Fibroblast of lung (primary cell): ENCODE measurements around the gene DIAPH3.

Experiments used
- EZH2 ChIP-seq: IDR thresholded peaks from 2 replicates; pipeline ENCODE4 v1.5.1; 2012; ENCODE audit warnings: low read length, control low read depth, mild to moderate bottlenecking; ENCODE audit errors: missing control alignments
- TF ChIP-seq, protein P1 (sequence below), 2 donors: IDR thresholded peaks in 1 of 2; conservative IDR thresholded peaks in 1 of 2; 1 replicate in 1 of 2; 2 replicates in 1 of 2; pipeline ENCODE4 v1.5.1; 2011 to 2012; ENCODE audit warnings: low read length in 2 of 2, control low read depth in 1 of 2, inconsistent platforms in 1 of 2, low read depth in 1 of 2, mild to moderate bottlenecking in 1 of 2

DNA sequence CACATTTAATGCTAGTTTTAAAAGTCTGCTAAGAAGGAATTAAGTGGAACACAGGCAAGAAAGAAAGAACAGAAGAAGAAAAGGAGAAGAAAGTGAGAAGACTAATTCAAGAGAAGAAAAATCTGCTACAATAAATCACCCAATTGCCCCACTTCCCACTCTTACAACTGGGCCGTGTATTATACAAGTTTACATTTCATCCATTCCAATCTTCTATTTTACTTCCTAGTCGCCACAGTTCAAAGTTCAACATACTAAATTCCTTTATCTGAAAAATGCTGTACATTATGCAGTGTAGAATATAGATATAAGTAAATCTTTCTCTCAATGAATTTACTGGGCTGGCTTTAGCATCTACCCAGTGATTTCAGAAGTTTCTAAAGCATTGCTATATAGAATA is 328.2 kb downstream of the DIAPH3 start:
- TF ChIP-seq, protein P1, sequence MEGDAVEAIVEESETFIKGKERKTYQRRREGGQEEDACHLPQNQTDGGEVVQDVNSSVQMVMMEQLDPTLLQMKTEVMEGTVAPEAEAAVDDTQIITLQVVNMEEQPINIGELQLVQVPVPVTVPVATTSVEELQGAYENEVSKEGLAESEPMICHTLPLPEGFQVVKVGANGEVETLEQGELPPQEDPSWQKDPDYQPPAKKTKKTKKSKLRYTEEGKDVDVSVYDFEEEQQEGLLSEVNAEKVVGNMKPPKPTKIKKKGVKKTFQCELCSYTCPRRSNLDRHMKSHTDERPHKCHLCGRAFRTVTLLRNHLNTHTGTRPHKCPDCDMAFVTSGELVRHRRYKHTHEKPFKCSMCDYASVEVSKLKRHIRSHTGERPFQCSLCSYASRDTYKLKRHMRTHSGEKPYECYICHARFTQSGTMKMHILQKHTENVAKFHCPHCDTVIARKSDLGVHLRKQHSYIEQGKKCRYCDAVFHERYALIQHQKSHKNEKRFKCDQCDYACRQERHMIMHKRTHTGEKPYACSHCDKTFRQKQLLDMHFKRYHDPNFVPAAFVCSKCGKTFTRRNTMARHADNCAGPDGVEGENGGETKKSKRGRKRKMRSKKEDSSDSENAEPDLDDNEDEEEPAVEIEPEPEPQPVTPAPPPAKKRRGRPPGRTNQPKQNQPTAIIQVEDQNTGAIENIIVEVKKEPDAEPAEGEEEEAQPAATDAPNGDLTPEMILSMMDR (conservative IDR thresholded peaks at IDR 0.05 in 1 of 2, IDR thresholded peaks at IDR 0.05 in 1 of 2; ENCODE audit: low read depth in 1 of 2, low read length in 2 of 2), result no peak
- no peak for TF ChIP-seq EZH2
